ENCODE data around the gene TBC1D1. TPM values are rescaled to one million over a fixed set of nuclear protein-coding genes. Genes with fewer than 3 reads are reported as not detected.

The TBC1D1 gene
- total and polyA plus RNA-seq, 2 donors (not counting 3 experiments of a cell fraction or from before 2014, with no cell fraction given): 63.5 to 116 TPM

DNA sequence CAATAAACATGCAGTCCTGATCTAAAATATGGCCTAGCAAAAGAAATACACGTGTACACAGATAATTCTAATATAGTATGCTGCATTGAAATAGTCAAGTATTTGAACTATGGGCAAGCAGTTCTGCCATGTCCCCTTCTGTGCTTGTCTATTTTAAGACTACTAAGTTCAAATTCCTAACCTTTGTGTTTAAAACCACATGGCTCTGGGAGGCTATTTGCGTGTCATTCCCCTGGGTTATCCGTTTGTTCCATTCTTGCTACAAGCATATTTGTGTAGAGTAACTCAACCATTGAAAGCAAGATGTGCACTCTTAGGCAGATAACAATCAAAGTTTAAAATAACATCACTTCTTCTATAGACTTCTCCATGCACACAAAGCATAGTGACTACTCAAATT lies 25.4 kb upstream of the TBC1D1 start:
- Histone ChIP-seq H3K4me2 (ENCODE audit: insufficient read depth, low read length) (no peak overlapping the region), H3K4me1 (ENCODE audit: control insufficient read depth, extremely low read depth, insufficient read depth, low read length) (no peaks in the 10 kb centered on the region), H3K9ac (replicated peaks; ENCODE audit: extremely low read depth, insufficient read depth, low read length) (no peak overlapping the region), H3K4me3 (replicated peaks in 1 of 3; ENCODE audit: insufficient read depth in 1 of 3, low read depth in 1 of 3, low read length in 3 of 3) (no peak overlapping the region), H3K27me3 (ENCODE audit: control insufficient read depth in 2 of 2, insufficient read depth in 2 of 2, low read length in 2 of 2) (no peaks in the 10 kb centered on the region), H3K9me1 (replicated peaks; ENCODE audit: control insufficient read depth, extremely low read depth, insufficient read depth, low read length) (no peaks in the 10 kb centered on the region), H3K27ac (ENCODE audit: insufficient read depth, low read depth, low read length) (no peak overlapping the region), H3K79me2 (ENCODE audit: control insufficient read depth, insufficient read depth, low read length) (no peaks in the 10 kb centered on the region), H4K20me1 (replicated peaks; ENCODE audit: control insufficient read depth, extremely low read depth, insufficient read depth, low read length) (no peaks in the 10 kb centered on the region), H3K36me3 (ENCODE audit: control insufficient read depth in 2 of 2, extremely low read depth in 1 of 2, insufficient read depth in 2 of 2, low read length in 2 of 2) (peaks cover 5 to 6% of the 10 kb centered on the region in 2 experiments), H2AFZ (ENCODE audit: low read depth, low read length) (no peak overlapping the region), H3K9me3 (replicated peaks; ENCODE audit: control insufficient read depth, insufficient read depth, low read length) (no peaks in the 10 kb centered on the region)
- dilution Hi-C loops (cut with MboI; ENCODE audit: extremely low pct_ligation_motif_present, low sequenced_read_pairs) (no loop called here), intact Hi-C loops (cut with micrococcal nuclease) (no loop called here)
- CTCF ChIA-PET: no interaction called here
- no peak for DNase-seq (ENCODE audit: low read depth, low spot score)
- POLR2A ChIA-PET: no interaction called here
- TF ChIP-seq POLR2AphosphoS5 (IDR thresholded peaks at IDR 0.05; ENCODE audit: insufficient read depth, low read depth, low read length): no peak
- no peak for TF ChIP-seq GATA2 (IDR thresholded peaks at IDR 0.05; ENCODE audit: insufficient read depth, insufficient read length, low read depth, low read length)
- no peak for TF ChIP-seq FOS (IDR thresholded peaks at IDR 0.05; ENCODE audit: borderline replicate concordance, insufficient read depth, low read length)
- no peak for TF ChIP-seq MYC (IDR thresholded peaks at IDR 0.05; ENCODE audit: low read depth, low read length)
- TF ChIP-seq, protein P1, sequence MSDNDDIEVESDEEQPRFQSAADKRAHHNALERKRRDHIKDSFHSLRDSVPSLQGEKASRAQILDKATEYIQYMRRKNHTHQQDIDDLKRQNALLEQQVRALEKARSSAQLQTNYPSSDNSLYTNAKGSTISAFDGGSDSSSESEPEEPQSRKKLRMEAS (IDR thresholded peaks at IDR 0.05; ENCODE audit: insufficient read depth, insufficient read length): no peak
- TF ChIP-seq POLR2A (IDR thresholded peaks at IDR 0.05; ENCODE audit: low read depth, low read length): no peak
- TF ChIP-seq, protein P2, sequence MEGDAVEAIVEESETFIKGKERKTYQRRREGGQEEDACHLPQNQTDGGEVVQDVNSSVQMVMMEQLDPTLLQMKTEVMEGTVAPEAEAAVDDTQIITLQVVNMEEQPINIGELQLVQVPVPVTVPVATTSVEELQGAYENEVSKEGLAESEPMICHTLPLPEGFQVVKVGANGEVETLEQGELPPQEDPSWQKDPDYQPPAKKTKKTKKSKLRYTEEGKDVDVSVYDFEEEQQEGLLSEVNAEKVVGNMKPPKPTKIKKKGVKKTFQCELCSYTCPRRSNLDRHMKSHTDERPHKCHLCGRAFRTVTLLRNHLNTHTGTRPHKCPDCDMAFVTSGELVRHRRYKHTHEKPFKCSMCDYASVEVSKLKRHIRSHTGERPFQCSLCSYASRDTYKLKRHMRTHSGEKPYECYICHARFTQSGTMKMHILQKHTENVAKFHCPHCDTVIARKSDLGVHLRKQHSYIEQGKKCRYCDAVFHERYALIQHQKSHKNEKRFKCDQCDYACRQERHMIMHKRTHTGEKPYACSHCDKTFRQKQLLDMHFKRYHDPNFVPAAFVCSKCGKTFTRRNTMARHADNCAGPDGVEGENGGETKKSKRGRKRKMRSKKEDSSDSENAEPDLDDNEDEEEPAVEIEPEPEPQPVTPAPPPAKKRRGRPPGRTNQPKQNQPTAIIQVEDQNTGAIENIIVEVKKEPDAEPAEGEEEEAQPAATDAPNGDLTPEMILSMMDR (IDR thresholded peaks at IDR 0.05; ENCODE audit: extremely low read depth in 1 of 2, insufficient read depth in 1 of 2, low read depth in 1 of 2, low read length in 2 of 2): no peak
- TF ChIP-seq JUN (IDR thresholded peaks at IDR 0.05; ENCODE audit: borderline replicate concordance, insufficient read depth, insufficient read length, low read depth): no peak
- TF ChIP-seq EZH2 (IDR thresholded peaks at IDR 0.05; ENCODE audit: borderline replicate concordance, low read depth, low read length, severe bottlenecking): no peak
- no TSS peak for BruUV-seq (replicated peaks)
- no peak for FAIRE-seq

Measured in endothelial cell of umbilical vein (primary cell).